ENCODE results near the gene MCC. TPM values are rescaled to one million over a fixed set of nuclear protein-coding genes. Genes with fewer than 3 reads are reported as not detected.

MCC gene
- total and polyA plus RNA-seq, 4 donors, result 9.0 to 47.3 (median 14.7) TPM

DNA sequence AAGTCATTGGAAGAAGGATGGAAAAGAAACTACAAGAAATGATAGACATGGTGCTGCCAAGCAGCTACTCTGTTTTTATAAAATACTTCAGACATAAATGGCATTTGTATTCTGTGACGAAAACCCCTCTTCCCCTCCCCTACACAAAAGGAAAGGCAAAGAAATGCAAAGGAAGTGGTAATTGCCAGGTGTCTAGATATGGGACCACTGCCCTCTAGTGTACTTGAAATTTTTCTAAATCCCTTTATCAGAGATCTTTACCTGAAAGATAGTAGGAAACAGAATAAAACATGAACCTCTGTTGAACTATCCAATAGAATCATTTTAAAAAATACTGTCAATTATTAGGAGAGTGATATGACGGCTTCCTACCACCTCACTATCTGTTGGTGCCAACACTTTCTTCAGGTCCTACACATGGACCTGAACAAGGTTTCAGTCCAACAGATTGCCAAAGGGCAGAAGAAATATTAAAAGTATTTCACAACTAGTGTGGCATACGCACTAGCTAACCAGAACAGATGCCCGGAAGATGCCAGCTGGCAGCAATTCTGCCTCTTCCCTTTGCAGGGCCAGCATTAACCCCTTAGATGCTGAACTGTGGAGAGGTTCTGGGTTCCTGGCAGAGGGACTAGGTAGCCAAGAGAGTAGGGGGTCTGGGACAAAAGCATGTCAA lies 157.6 kb downstream of the MCC start:
- TF ChIP-seq, protein P1, sequence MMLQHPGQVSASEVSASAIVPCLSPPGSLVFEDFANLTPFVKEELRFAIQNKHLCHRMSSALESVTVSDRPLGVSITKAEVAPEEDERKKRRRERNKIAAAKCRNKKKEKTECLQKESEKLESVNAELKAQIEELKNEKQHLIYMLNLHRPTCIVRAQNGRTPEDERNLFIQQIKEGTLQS (IDR thresholded peaks at IDR 0.05), result no peak
- TF ChIP-seq JUND (IDR thresholded peaks at IDR 0.05), result peak; percentile 75 to 87
- TF ChIP-seq, protein P2, sequence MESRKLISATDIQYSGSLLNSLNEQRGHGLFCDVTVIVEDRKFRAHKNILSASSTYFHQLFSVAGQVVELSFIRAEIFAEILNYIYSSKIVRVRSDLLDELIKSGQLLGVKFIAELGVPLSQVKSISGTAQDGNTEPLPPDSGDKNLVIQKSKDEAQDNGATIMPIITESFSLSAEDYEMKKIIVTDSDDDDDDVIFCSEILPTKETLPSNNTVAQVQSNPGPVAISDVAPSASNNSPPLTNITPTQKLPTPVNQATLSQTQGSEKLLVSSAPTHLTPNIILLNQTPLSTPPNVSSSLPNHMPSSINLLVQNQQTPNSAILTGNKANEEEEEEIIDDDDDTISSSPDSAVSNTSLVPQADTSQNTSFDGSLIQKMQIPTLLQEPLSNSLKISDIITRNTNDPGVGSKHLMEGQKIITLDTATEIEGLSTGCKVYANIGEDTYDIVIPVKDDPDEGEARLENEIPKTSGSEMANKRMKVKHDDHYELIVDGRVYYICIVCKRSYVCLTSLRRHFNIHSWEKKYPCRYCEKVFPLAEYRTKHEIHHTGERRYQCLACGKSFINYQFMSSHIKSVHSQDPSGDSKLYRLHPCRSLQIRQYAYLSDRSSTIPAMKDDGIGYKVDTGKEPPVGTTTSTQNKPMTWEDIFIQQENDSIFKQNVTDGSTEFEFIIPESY (IDR thresholded peaks at IDR 0.05), result peak; percentile 71
- peak; percentile 86 to 90 for TF ChIP-seq RXRA (IDR thresholded peaks at IDR 0.05)
- TF ChIP-seq SP1 (IDR thresholded peaks at IDR 0.05), result peak; percentile 77
- TF ChIP-seq, protein P3, sequence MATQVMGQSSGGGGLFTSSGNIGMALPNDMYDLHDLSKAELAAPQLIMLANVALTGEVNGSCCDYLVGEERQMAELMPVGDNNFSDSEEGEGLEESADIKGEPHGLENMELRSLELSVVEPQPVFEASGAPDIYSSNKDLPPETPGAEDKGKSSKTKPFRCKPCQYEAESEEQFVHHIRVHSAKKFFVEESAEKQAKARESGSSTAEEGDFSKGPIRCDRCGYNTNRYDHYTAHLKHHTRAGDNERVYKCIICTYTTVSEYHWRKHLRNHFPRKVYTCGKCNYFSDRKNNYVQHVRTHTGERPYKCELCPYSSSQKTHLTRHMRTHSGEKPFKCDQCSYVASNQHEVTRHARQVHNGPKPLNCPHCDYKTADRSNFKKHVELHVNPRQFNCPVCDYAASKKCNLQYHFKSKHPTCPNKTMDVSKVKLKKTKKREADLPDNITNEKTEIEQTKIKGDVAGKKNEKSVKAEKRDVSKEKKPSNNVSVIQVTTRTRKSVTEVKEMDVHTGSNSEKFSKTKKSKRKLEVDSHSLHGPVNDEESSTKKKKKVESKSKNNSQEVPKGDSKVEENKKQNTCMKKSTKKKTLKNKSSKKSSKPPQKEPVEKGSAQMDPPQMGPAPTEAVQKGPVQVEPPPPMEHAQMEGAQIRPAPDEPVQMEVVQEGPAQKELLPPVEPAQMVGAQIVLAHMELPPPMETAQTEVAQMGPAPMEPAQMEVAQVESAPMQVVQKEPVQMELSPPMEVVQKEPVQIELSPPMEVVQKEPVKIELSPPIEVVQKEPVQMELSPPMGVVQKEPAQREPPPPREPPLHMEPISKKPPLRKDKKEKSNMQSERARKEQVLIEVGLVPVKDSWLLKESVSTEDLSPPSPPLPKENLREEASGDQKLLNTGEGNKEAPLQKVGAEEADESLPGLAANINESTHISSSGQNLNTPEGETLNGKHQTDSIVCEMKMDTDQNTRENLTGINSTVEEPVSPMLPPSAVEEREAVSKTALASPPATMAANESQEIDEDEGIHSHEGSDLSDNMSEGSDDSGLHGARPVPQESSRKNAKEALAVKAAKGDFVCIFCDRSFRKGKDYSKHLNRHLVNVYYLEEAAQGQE (IDR thresholded peaks at IDR 0.05), result peak; percentile 58
- peak; percentile 80 to 83 for TF ChIP-seq RAD21 (IDR thresholded peaks at IDR 0.05)
- peak; percentile 88 for TF ChIP-seq HNF4G (IDR thresholded peaks at IDR 0.05)
- TF ChIP-seq FOXA2 (IDR thresholded peaks at IDR 0.05), result no peak
- TF ChIP-seq NR2F2 (IDR thresholded peaks at IDR 0.05), result no peak
- TF ChIP-seq GABPA (IDR thresholded peaks at IDR 0.05 in 1 of 2, conservative IDR thresholded peaks at IDR 0.05 in 1 of 2), result no peak
- peak; percentile 97 to 98 for TF ChIP-seq HNF4A (conservative IDR thresholded peaks at IDR 0.05)
- no peak for TF ChIP-seq TAF1 (conservative IDR thresholded peaks at IDR 0.05)
- TF ChIP-seq, protein P4, sequence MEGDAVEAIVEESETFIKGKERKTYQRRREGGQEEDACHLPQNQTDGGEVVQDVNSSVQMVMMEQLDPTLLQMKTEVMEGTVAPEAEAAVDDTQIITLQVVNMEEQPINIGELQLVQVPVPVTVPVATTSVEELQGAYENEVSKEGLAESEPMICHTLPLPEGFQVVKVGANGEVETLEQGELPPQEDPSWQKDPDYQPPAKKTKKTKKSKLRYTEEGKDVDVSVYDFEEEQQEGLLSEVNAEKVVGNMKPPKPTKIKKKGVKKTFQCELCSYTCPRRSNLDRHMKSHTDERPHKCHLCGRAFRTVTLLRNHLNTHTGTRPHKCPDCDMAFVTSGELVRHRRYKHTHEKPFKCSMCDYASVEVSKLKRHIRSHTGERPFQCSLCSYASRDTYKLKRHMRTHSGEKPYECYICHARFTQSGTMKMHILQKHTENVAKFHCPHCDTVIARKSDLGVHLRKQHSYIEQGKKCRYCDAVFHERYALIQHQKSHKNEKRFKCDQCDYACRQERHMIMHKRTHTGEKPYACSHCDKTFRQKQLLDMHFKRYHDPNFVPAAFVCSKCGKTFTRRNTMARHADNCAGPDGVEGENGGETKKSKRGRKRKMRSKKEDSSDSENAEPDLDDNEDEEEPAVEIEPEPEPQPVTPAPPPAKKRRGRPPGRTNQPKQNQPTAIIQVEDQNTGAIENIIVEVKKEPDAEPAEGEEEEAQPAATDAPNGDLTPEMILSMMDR (IDR thresholded peaks at IDR 0.05; ENCODE audit: low read depth, low read length, missing input control), result peak; percentile 49
- peak; percentile 59 for TF ChIP-seq YY1 (IDR thresholded peaks at IDR 0.05)
- peak in 1 of 2 donors; percentile 59 for TF ChIP-seq EGR1 (IDR thresholded peaks at IDR 0.05; ENCODE audit: low read depth in 2 of 2)
- TF ChIP-seq, protein P5, sequence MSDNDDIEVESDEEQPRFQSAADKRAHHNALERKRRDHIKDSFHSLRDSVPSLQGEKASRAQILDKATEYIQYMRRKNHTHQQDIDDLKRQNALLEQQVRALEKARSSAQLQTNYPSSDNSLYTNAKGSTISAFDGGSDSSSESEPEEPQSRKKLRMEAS (IDR thresholded peaks at IDR 0.05), result peak; percentile 86
- peak; percentile 57 for TF ChIP-seq FOXA1 (IDR thresholded peaks at IDR 0.05)
- peaks cover 0 to 27% (median 13%) of the 10 kb centered on the region in 4 donors for H3K4me1 ChIP-seq (ENCODE audit: control insufficient read depth in 4 of 4, insufficient read depth in 4 of 4, low read length in 3 of 4)
- WGBS, result 7% methylated on average over 4 of the region's 4 CpGs
- no peaks in the 10 kb centered on the region for H3K36me3 ChIP-seq (ENCODE audit: control insufficient read depth in 4 of 4, insufficient read depth in 3 of 4, low read depth in 1 of 4, low read length in 3 of 4)
- H3K27me3 ChIP-seq (ENCODE audit: control insufficient read depth in 4 of 4, insufficient read depth in 4 of 4, low read length in 3 of 4), result no peaks in the 10 kb centered on the region
- no peak for DNase-seq (ENCODE audit: low spot score)
- H3K4me3 ChIP-seq (ENCODE audit: low read depth in 1 of 3, low read length in 3 of 3), result no peak overlapping the region
- peak overlapping the region; percentile 49 to 70 for H3K27ac ChIP-seq (ENCODE audit: low read depth in 1 of 2, low read length in 2 of 2)
- no peaks in the 10 kb centered on the region for H3K9me3 ChIP-seq (ENCODE audit: control insufficient read depth in 4 of 4, low read length in 3 of 4)
- no peak overlapping the region for H3K9ac ChIP-seq (ENCODE audit: low read depth in 1 of 2, low read length in 2 of 2)

Data from liver (tissue), 9 donors.